GM12801 (cell line): Measurements from ENCODE around the gene FBXO24.

ENCODE experiments used
- CTCF ChIP-seq: IDR thresholded peaks from one replicate; pipeline ENCODE4 v1.5.1; 2011; ENCODE audit warnings: control low read depth; ENCODE audit not compliant: insufficient read length; ENCODE audit errors: extremely low read depth

Gene FBXO24

GRCh38 chr7:100588438-100588837, 2.3 kb downstream of the FBXO24 start:
- TF ChIP-seq CTCF = no peak

- no peak for TF ChIP-seq CTCF
Observed at GRCh38 chr7:100589341-100589947, 3.3 kb downstream of the FBXO24 start.

- TF ChIP-seq CTCF = no peak
Observed at GRCh38 chr7:100590077-100590737, 4.1 kb downstream of the FBXO24 start.

GRCh38 chr7:100591596-100591995, 5.5 kb downstream of the FBXO24 start:
- TF ChIP-seq CTCF = no peak

- no peak for TF ChIP-seq CTCF
Observed at GRCh38 chr7:100595188-100595587, 9.1 kb downstream of the FBXO24 start.

GRCh38 chr7:100598425-100598824, 12.3 kb downstream of the FBXO24 start:
- no peak for TF ChIP-seq CTCF

- TF ChIP-seq CTCF = no peak
Observed at GRCh38 chr7:100599911-100600729, 14.0 kb downstream of the FBXO24 start.
